ENCODE results near the gene PRR33. TPM values are rescaled to one million over a fixed set of nuclear protein-coding genes. Genes with fewer than 3 reads are reported as not detected.

PRR33 gene
- total and polyA plus RNA-seq, 9 of the 15 experiments (the other 6 are each of a cell fraction or from before 2014, with no cell fraction given) = not detected

DNA sequence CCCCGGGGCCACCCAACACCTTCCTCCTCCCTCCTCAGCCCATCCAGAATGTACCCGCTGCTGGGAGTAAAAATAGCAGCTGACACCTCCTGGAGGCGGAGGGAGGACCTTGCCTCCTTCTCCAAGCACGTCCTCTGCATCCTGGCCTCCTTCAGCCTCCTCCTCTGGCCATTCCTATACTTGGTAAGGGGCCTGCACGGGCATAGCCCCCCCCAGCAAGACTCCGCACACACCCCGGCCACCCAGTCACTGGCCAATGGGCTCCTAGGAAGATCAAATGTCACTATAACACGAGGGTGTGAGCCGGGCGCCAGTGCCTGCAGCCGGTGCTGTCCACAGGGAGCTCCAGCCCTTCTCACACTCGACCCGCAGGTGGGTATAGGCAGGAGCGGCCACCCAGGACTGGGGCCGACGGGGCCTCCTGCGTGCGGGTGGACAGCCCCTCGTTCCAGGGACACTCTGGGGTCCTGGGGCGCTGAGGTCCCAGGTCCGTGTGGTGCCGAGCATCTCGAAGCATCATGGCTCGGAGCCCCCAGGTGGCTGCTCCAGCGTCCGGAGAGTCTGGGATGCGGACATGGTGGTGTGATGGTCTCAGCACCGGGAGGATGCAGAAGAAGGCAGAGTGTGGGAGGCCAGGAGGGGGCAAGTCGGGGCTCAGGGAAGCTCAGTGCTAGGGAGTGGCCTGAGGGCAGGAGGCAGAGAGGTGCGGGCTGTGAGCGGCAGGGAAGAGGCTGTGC, 27.9 kb upstream of the PRR33 start, which contains the start of gene TNNT3:
TSS of gene TNNT3 (plus strand) at position 313 of the 737 bp plus-strand sequence. CDS start 3,172 bp downstream, outside the sequence.
- Histone ChIP-seq H3K9ac (ENCODE audit: insufficient read depth in 1 of 2, low read depth in 2 of 2, low read length in 2 of 2) (no peak within 1 kb of the TSS), H3K27ac (ENCODE audit: extremely low read depth, low read depth, low read length) (no peak within 1 kb of the TSS), H3K9me1 (ENCODE audit: control insufficient read depth, insufficient read depth, low read length) (no peaks in the 10 kb centered on the region), H3K4me1 (replicated peaks in 1 of 2; ENCODE audit: control insufficient read depth in 2 of 2, insufficient read depth in 2 of 2, low read length in 2 of 2) (peaks cover 0 to 32% of the 10 kb centered on the region in 2 experiments; a peak in 1 of 5 replicates), H2AFZ (ENCODE audit: low read depth, low read length) (no peak within 1 kb of the TSS), H3K36me3 (ENCODE audit: control insufficient read depth, insufficient read depth, low read length) (no peaks in the 10 kb centered on the region), H3K9me3 (replicated peaks; ENCODE audit: control insufficient read depth, insufficient read depth, low read depth, low read length) (no peaks in the 10 kb centered on the region; the same call in 1 of the 2 replicates), H4K20me1 (replicated peaks; ENCODE audit: control insufficient read depth, insufficient read depth, low read length) (peaks cover 9% of the 10 kb centered on the region; the same call in 1 of the 2 replicates), H3K4me3 (no peak within 1 kb of the TSS), H3K79me2 (ENCODE audit: control insufficient read depth, insufficient read depth, low read length) (no peaks in the 10 kb centered on the region), H3K4me2 (ENCODE audit: insufficient read depth, low read length) (no peak within 1 kb of the TSS), H3K27me3 (ENCODE audit: control insufficient read depth in 2 of 2, insufficient read depth in 2 of 2, low read length in 2 of 2) (peaks cover 14 to 56% of the 10 kb centered on the region in 2 experiments; a peak in 4 of 5 replicates)
- FAIRE-seq (no peak), ATAC-seq (peak; percentile 28; the same call in 1 of the 3 replicates), DNase-seq (ENCODE audit: extremely low read depth in 1 of 4, low spot score in 3 of 4) (no peak)
- 3% methylated on average over 28 of the region's 31 CpGs for WGBS (ENCODE audit: insufficient coverage, low coverage, missing lambda C conversion rate)
- no TSS peak for BruUV-seq (replicated peaks)
- intact Hi-C loops (cut with micrococcal nuclease) = no loop called here
- in situ Hi-C loops (cut with MboI) = loop anchor here (5.0 kb wide), 1 partner anchor 37 kb away; no protein-coding TSS in a partner anchor
- ChIA-PET POLR2A (interaction anchor here (0.6 kb wide), 1 partner anchor 11 kb away, joined by 4 read pairs; no protein-coding TSS in a partner anchor), CTCF (ENCODE audit: low intra/inter-chr PET ratio) (no interaction called here)
- TF ChIP-seq, protein P1, sequence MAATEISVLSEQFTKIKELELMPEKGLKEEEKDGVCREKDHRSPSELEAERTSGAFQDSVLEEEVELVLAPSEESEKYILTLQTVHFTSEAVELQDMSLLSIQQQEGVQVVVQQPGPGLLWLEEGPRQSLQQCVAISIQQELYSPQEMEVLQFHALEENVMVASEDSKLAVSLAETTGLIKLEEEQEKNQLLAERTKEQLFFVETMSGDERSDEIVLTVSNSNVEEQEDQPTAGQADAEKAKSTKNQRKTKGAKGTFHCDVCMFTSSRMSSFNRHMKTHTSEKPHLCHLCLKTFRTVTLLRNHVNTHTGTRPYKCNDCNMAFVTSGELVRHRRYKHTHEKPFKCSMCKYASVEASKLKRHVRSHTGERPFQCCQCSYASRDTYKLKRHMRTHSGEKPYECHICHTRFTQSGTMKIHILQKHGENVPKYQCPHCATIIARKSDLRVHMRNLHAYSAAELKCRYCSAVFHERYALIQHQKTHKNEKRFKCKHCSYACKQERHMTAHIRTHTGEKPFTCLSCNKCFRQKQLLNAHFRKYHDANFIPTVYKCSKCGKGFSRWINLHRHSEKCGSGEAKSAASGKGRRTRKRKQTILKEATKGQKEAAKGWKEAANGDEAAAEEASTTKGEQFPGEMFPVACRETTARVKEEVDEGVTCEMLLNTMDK (IDR thresholded peaks at IDR 0.05; ENCODE audit: borderline replicate concordance, insufficient read depth, low read depth, low read length, poor library complexity, severe bottlenecking) = no peak
- TF ChIP-seq MTA3 (IDR thresholded peaks at IDR 0.05; ENCODE audit: borderline replicate concordance) (no peak), RFX5 (IDR thresholded peaks at IDR 0.05; ENCODE audit: low read depth, low read length) (no peak), ZKSCAN1 (IDR thresholded peaks at IDR 0.05; ENCODE audit: low read depth, low read length) (no peak), CCAR2 (IDR thresholded peaks at IDR 0.05; ENCODE audit: low read depth, low read length) (no peak), FOS (IDR thresholded peaks at IDR 0.05; ENCODE audit: extremely low read depth, insufficient read length) (no peak), SLC30A9 (CRISPR knock-in tag; IDR thresholded peaks at IDR 0.05) (no peak), ZKSCAN3 (CRISPR knock-in tag; IDR thresholded peaks at IDR 0.05) (no peak)
- TF ChIP-seq, protein P2, sequence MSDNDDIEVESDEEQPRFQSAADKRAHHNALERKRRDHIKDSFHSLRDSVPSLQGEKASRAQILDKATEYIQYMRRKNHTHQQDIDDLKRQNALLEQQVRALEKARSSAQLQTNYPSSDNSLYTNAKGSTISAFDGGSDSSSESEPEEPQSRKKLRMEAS (CRISPR knock-in tag; IDR thresholded peaks at IDR 0.05) = no peak

Data from K562 (cell line).